NCI-H345 treated with DMSO at 0.1 percent for 48 hours (cell line): ENCODE results near the gene CEP120.
"Not testable (repeated sequence)": the region's sequence is repeated elsewhere in the genome, so short reads cannot be mapped to it uniquely, and the experiment has no call there.

ENCODE experiments used
- DNase-seq: peaks from one replicate; lab custom pipeline; 2025; ENCODE audit not compliant: unreplicated experiment; lab: John Stamatoyannopoulos, UW

Gene CEP120

DNA sequence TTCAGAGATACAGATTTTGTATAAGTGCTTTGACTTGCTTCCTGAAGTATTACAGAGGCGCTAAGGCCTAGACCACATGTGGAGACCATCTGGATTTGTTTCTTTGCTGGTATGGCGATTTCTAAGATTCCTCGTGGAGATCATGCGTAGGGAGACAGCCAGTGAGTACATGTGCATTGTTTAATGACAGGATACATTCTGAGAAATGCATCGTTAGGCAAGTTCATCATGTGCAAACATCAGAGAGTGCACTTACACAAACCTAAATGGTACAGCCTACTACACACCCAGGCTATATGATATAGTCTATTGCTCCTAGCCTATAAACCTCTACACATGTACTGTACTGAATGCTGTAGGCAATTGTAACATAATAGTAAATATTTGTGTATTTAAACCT, 16.5 kb upstream of the CEP120 start:
- peak; percentile 3 for DNase-seq

DNA sequence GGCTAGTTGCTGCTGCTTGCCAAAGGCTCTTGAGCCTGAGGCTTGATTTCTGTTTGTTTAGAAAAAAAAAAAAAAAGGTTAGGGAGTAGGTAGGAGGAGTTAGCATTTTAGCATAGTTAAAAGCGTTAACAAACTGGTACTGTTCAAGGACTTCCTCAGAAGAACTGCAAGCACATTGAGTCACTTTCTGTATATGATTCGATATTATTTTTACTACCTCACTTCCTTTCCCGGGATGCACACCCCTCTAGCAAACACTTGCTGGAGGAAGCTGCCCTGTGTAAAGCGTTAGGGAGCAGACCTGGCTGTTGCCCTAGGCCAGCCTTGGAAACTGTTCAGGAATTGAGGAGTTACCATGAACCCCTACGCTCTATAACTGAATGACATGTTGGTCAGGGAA, 15.7 kb upstream of the CEP120 start:
- no peak for DNase-seq

DNA sequence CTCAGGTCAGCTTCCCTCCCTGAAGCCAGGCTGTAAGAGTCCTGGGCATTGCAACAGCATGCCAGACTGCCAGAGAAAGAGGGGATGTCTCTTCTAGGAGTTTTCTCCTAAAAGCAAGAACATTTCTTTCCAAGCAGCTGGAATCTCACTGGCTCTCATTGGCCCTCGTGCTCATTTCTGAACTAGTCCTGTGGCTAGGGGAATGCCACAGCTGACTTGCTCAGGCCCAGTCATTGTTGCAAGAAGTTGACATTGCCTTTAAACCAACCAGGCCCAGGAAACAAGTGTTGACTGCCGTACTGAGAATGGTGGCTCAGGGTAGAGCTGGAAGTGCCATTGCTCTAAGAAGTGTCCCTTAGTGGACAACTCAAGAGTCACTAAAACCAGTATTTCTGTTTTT, 15.0 kb upstream of the CEP120 start:
- no peak for DNase-seq

DNA sequence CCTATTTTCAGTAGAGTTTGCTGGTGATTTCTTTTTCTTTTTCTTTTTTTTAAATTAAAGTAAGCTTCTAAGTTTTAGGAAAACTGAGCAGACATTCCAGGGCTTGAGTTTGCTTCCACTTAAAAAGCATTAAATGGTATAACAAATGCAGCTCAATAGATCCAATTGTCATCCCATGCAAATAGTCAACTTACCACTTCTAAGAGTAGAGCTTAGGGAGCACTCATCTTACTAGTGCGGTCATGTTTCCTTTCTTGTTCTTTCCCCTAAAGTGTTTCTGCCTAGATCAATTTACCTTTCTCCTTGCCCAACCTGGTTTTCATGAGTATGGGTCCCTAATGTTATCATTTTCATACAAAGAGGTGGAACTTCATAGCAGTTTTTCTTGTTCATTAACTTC, 13.0 kb upstream of the CEP120 start:
- DNase-seq: no peak

DNA sequence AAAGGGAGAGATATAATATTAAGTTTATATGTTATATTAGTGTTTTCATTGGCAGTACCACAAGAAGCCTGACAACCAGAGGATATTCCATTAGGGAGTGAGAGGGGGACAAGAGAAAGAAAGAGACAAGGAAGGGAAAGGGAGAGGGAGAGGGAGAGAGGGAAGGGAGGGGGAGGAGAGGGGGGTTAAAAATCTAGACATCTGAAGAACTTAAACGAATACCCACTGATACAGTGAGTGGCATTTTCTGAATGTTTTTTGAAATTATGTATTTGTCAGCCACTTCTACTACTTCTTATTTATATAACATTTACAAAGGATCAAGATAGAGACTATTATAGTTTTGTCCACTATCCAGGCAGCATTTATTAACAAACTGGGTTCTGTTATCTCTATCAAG, 11.6 kb upstream of the CEP120 start:
- no peak for DNase-seq

- DNase-seq: no peak
Measured at GRCh38 chr5:123433596-123433995, 10.4 kb upstream of the CEP120 start.

DNA sequence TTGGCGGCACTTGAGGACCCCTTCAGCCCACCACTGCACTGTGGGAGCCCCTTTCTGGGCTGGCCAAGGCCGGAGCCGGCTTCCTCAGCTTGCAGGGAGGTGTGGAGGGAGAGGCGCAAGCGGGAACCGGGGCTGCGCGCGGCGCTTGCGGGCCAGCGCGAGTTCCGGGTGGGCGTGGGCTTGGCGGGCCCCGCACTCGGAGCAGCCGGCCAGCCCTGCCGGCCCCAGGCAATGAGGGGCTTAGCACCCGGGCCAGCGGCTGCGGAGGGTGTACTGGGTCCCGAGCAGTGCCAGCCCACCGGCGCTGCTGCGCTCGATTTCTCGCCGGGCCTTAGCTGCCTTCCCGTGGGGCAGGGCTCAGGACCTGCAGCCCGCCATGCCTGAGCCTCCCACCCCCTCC, 7.2 kb upstream of the CEP120 start:
- not testable (repeated sequence) for DNase-seq

- DNase-seq: no peak
Measured at GRCh38 chr5:123429993-123430392, 6.8 kb upstream of the CEP120 start.

GRCh38 chr5:123429221-123429954, 6.2 kb upstream of the CEP120 start:
- DNase-seq: no peak

GRCh38 chr5:123428521-123429220, 5.5 kb upstream of the CEP120 start:
- no peak for DNase-seq

DNA sequence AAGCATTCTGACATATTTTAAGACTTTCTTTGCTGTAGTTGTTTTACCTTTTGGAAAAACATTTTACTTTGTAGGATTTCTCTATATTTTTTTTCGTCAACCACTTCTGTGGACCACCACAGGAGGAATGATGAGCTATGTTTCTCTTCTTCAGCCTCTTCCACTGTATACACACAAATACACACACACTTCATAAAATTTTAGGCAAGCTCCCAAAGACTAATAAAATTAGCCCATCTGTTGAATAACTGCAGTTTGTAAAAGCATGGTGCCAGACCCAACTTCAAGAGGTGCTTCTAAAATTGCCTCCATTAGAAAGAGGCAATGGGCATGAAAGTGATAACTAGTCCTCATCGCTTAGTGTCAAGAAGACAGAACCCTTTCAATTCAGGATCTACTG, 4.1 kb upstream of the CEP120 start:
- no peak for DNase-seq

DNA sequence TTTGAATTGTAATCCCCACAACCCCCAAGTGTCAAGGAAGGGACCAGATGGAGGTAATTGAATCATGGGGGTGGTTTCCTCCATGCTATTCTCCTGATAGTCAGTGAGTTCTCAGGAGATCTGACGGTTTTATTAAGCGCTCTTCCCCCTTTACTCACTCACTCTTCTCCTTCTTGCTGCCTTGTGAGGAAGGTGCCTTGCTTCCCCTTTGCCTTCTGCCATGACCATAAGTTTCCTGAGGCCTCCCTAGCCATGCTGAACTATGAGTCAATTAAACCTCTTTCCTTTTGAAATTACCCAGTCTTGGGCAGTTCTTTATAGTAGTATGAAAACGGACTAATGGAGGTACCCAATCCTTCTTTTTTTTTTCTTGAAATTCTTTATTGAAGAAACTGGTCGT, 2.2 kb upstream of the CEP120 start:
- DNase-seq: no peak

DNA sequence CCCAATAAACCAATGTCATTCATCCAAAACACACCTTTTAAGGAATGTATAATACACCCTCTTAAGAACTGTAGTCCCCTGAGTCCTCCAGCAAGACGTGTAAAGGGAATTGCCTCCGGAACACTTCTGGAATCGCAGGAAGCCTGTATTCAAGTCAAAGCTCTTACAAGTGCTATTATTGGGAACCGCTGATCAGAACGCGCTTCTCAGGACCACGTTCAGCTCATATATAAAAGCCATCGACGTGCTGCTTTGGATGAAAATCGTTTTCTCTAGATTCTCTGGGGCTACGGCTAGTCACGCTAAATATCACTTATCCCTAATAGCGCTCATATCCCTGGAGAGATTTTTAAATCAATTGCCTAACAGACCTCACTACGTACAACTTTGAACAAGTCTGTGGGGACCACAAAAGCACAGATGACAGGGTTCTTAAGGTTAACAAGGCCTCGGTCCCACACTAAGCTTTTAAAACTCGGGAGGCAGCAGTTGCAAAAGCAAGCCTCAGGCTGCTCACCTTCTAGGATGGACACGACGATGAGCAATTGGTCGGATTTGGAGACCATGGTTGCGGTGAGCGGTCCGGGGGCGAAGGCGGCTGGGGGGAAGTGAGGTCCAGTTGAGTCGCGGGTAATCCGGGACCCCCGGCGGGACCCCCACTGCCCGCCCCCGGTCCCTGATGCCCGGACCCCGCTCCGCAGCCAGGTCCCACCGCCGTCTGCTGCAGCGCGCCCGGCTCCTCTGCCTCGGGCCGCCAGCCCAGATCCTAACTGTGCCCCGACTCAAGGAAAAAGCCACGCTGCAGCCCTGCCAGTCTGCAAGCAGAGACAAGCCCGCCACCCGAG, 548 bp downstream of the CEP120 start:
- peak; percentile 14 for DNase-seq

DNA sequence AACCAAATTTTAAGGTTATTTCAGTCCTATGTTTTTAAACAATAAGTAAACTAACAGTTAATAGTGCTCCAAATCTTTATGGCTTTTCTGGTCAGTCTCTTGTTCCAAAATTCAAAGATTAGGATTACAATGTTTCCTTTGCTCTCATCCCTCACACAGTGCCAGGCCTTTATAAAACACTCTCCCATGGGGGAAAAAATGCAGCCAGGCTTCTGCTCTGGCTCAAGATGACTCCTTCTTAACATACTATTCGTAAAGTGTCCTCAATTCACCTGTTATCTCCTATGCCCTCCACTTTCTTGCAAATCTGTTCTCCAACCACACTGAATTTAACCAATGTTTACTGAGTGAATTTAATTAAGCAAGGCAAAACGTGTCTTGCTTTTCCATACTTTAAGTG, 1.4 kb downstream of the CEP120 start:
- no peak for DNase-seq

- no peak for DNase-seq
Measured at GRCh38 chr5:123414974-123415373, 8.2 kb downstream of the CEP120 start.

DNA sequence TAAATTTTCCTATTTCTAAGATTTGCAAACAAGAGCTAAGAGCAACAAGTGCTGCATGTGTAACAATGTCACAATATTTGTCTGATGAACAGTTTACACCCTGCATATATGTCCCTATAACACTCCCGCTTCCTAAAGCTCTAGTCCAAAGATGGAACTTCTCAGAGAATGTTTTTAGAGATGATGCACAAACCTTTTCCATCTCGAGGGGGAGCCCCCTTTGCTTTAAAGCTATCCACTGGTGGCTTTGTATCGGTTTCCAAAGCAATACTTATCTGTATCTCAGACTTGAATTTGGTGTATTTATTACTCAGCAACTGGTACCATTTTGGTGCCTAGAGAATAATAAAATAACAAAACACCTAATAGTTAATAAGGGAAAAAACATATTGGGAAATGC, 11.0 kb downstream of the CEP120 start:
- DNase-seq: no peak

DNA sequence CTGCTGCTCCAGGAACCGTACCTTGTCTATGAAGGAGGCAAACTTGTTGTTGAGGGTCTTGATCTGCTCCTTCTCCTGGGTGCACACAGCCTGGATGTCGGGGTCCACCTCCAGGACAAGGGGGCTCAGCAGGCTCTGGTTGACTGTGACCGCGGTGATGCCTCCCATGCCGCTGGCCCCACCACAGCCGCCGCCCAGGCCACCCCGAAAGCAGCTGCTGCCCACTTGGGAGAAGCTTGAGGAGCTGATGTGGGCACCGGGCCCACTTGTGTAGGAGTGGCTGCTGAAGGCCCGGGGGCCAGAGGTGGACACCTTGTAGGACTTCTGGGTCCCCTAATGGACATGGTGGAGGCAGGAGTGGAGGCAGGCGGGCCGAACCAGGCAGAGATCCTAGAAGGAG, 21.2 kb downstream of the CEP120 start:
- not testable (repeated sequence) for DNase-seq

DNA sequence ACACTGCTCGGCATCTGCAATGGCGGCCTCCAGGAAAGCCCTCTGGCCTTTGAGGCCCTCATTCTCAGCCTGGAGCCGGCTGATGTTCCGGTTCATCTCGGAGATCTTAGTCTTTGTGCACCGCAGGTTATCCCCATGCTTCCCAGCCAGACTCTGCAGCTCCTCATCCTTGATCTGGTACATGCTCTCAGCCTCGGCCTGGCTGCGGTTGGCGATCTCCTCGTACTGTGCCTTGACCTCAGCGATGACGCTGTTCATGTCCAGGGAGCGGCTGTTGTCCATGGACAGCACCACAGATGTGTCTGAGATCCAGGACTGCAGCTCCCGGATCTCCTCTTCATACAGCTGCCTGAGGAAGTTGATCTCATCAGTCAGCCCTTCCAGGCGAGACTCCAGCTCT, 21.9 kb downstream of the CEP120 start:
- DNase-seq: no peak

DNA sequence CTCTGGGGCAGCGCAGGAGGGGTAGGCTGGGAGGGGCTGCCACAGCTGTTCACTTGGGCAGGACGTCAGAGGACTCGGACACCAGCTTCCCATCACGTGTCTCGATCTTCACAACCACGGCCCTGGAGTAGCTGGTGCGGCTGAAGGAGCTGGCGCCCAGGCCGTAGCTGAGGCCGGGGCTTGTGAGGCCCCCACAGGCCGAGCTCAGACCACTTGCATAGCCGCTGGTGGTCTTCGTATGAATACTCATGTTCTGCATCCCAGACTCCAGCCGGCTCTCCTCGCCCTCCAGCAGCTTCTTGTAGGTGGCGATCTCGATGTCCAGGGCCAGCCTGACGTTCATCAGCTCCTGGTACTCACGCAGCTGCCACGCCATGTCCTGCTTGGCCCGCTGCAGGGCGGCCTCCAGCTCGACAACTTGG, 22.3 kb downstream of the CEP120 start:
- DNase-seq: not testable (repeated sequence)

- no peak for DNase-seq
Measured at GRCh38 chr5:123398058-123398733, 25.0 kb downstream of the CEP120 start.

GRCh38 chr5:123397538-123397937, 25.7 kb downstream of the CEP120 start:
- no peak for DNase-seq
